Activated T-cell treated with anti-CD3 and anti-CD28 coated beads, Interleukin-2, amount 50 U/mL, for 4 hours (primary cell): ENCODE data around the gene MPPED2. TPM values are rescaled to one million over a fixed set of nuclear protein-coding genes. Genes with fewer than 3 reads are reported as not detected.

Experiments
- ATAC-seq, 2 donors: fragments of 200-7000 bp; cut with Tn5 transposase; one replicate each; pipeline ENCODE4 v1.10.0; 2021
- DNase-seq: peaks from one replicate; pipeline ENCODE4 v3.0.0-alpha.2; 2020
- H3K27me3 Mint-ChIP-seq: one replicate; pipeline ENCODE4 v1.8.0; 2021; ENCODE audit warnings: low read depth, mixed read lengths
- H3K36me3 Mint-ChIP-seq: one replicate; pipeline ENCODE4 v1.8.0; 2022; ENCODE audit warnings: mixed read lengths; ENCODE audit not compliant: insufficient read depth
- H3K4me1 Mint-ChIP-seq: one replicate; pipeline ENCODE4 v1.8.0; 2021; ENCODE audit warnings: low read depth, mixed read lengths
- H3K4me3 Mint-ChIP-seq: one replicate; pipeline ENCODE4 v1.8.0; 2021; ENCODE audit warnings: mild to moderate bottlenecking, moderate library complexity, mixed read lengths
- H3K9me3 Mint-ChIP-seq: one replicate; pipeline ENCODE4 v1.8.0; 2021; ENCODE audit warnings: mixed read lengths
- total RNA-seq, 3 donors: library from RNA; stranded (reverse); gene quantifications; one replicate each; pipeline ENCODE4 v1.2.1, GENCODE V29; 2021

Gene MPPED2
- total RNA-seq, 3 donors from 2014 or later, result 0.05 to 0.38 (median 0.26) TPM

DNA sequence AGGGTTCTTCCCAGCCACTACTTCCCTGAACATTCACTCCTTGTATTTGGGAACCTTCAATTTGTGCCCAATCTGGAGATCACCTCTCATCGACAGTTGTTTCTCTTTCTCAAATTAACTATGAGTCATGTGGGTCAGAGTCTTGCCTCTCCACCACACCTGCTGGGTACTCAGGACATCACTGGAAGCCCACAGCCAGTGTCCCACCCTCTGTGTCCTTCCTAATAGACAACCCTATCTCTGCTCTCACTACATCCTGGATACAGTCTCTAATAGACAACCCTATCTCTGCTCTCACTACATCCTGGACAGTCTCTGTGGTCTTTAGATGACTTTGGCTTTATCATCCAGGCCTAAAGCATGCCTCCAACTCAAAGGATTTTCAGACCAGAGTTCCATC, 193.1 kb downstream of the MPPED2 start:
- Mint-ChIP-seq H3K36me3 (no peaks in the 10 kb centered on the region), H3K9me3 (no peaks in the 10 kb centered on the region), H3K4me3 (no peak overlapping the region), H3K4me1 (no peaks in the 10 kb centered on the region), H3K27me3 (no peaks in the 10 kb centered on the region)
- no peak for DNase-seq
- ATAC-seq, result no peak

- Mint-ChIP-seq H3K27me3 (no peaks in the 10 kb centered on the region), H3K36me3 (no peaks in the 10 kb centered on the region), H3K9me3 (no peaks in the 10 kb centered on the region), H3K4me3 (no peak overlapping the region), H3K4me1 (no peaks in the 10 kb centered on the region)
- DNase-seq (no peak), ATAC-seq (no peak)
Measured at GRCh38 chr11:30392221-30392784, 193.8 kb downstream of the MPPED2 start.

- H3K4me3 Mint-ChIP-seq, result no peak overlapping the region
- no peak for DNase-seq
- H3K27me3 Mint-ChIP-seq, result no peaks in the 10 kb centered on the region
- no peaks in the 10 kb centered on the region for H3K9me3 Mint-ChIP-seq
- ATAC-seq, result no peak
- H3K36me3 Mint-ChIP-seq, result no peaks in the 10 kb centered on the region
- H3K4me1 Mint-ChIP-seq, result no peaks in the 10 kb centered on the region
Measured at GRCh38 chr11:30388957-30389356, 197.2 kb downstream of the MPPED2 start.

DNA sequence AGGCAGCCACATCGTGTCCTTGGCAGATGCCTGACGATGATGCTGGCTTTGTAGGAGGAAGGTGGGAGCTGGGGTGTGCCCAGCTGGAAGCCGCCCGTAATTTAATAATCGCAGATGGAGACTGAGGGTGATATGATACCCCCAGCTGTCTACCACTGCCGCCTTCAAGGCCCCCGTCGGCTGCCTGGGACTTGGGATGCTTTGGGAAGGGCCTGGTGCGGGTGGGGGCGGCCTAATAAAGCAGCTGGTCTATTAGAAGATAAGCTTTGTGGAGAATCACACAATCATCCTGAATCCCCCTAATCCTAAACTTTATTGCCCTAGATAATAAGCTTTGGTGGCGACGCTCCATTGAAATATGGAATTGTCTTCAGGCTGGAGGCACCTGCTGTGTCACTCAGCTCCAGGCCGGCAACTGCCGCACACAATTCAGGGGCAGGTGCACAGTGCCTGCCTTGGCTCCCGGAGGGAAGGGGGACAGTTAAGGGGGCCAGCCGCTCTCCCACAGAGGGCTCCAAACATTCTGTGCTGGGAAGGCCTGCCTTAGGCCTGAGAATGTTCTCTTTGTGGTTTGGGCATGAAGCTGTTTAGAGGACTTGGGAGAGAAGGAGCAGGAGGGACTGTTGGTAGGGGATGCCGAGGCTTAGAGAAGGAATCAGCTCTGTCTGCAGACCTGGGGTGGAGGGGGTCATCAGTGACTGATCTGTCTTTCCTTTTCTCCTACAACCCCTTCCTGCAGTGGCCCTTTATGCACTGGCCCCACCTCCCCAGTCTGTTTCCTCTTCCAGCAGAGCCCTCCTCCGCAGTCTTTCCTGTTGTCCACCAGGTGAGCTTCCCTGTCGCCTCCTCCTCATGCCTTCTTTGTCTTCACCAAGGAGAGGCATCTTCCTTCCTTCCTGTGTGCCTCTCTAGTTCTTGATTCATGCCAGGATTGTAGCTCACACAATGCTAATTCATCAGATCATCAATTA, 198.0 kb downstream of the MPPED2 start:
- no peaks in the 10 kb centered on the region for H3K9me3 Mint-ChIP-seq
- H3K4me3 Mint-ChIP-seq, result no peak overlapping the region
- no peaks in the 10 kb centered on the region for H3K27me3 Mint-ChIP-seq
- no peak for DNase-seq
- no peaks in the 10 kb centered on the region for H3K4me1 Mint-ChIP-seq
- no peak for ATAC-seq
- H3K36me3 Mint-ChIP-seq, result no peaks in the 10 kb centered on the region

- no peak for DNase-seq
- H3K9me3 Mint-ChIP-seq, result no peaks in the 10 kb centered on the region
- no peak for ATAC-seq
- no peaks in the 10 kb centered on the region for H3K4me1 Mint-ChIP-seq
- no peak overlapping the region for H3K4me3 Mint-ChIP-seq
- H3K36me3 Mint-ChIP-seq, result no peaks in the 10 kb centered on the region
- H3K27me3 Mint-ChIP-seq, result peaks cover 2% of the 10 kb centered on the region
Measured at GRCh38 chr11:30381879-30382278, 204.3 kb downstream of the MPPED2 start.

DNA sequence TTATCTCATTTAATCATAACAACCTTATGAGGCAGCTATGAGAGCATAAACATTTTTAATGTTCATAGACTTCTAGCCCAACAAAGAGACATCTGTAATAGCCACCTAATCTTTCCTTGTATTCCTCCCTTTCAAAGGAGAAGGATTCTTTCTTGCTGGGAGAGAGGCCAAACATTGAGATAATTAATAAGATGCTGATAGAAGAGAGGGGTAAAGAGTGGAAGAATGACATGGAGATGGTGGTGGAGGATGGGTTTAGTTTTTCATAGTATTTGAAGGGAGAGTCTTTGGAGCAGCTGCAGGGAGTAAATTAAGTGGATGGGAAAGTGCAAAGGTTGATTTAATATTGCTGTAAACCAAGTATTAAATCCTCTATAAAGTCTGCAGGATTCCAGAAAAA, 205.3 kb downstream of the MPPED2 start:
- Mint-ChIP-seq H3K4me3 (no peak overlapping the region), H3K36me3 (no peaks in the 10 kb centered on the region), H3K4me1 (no peaks in the 10 kb centered on the region), H3K9me3 (no peaks in the 10 kb centered on the region), H3K27me3 (peaks cover 2% of the 10 kb centered on the region)
- ATAC-seq (no peak), DNase-seq (no peak)

DNA sequence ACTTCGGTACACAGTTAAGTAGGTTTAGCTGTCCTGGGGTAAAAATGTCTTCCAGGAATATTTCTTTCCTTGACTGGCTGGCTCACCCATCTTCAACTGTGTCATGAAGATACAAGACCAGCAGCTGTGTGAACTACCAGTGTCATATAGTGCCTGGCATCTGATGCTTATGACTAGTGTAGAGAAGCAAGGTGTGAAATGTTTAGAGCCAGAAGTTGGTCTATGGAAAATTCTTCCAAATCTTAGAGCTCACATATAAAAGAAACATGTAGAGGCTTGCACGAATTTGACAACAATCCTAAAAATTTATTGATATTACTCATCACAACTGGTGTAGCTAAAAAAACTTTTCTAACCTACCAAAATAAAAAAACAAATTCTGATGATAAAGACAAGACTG, 208.8 kb downstream of the MPPED2 start:
- ATAC-seq (no peak), DNase-seq (no peak)
- no peaks in the 10 kb centered on the region for H3K36me3 Mint-ChIP-seq
- H3K9me3 Mint-ChIP-seq, result no peaks in the 10 kb centered on the region
- H3K4me1 Mint-ChIP-seq, result no peaks in the 10 kb centered on the region
- no peak overlapping the region for H3K4me3 Mint-ChIP-seq
- peaks cover 2% of the 10 kb centered on the region for H3K27me3 Mint-ChIP-seq

GRCh38 chr11:30370164-30370563, 216.0 kb downstream of the MPPED2 start:
- Mint-ChIP-seq H3K27me3 (no peaks in the 10 kb centered on the region), H3K4me1 (no peaks in the 10 kb centered on the region), H3K36me3 (no peaks in the 10 kb centered on the region), H3K9me3 (no peaks in the 10 kb centered on the region), H3K4me3 (no peak overlapping the region)
- no peak for DNase-seq
- no peak for ATAC-seq

DNA sequence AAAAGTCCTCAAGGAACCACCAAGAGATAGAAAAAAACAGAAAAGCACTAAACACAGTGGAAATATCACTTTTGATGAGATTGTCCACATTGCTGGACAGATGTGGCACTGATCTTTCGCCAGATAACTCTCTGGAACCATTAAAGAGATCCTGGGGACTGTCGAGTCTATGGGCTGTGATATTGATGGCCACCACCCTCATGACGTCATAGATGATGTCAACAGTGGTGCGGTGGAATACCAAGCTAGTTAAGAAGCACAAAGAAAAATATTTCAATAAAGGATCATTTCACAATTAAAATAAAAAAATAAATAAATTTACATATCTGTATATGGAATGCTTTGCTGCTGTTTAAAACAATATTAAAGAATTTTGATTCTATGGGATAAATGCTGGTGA, 217.8 kb downstream of the MPPED2 start:
- Mint-ChIP-seq H3K4me3 (no peak overlapping the region), H3K36me3 (no peaks in the 10 kb centered on the region), H3K9me3 (no peaks in the 10 kb centered on the region), H3K4me1 (no peaks in the 10 kb centered on the region), H3K27me3 (no peaks in the 10 kb centered on the region)
- no peak for DNase-seq
- no peak for ATAC-seq

DNA sequence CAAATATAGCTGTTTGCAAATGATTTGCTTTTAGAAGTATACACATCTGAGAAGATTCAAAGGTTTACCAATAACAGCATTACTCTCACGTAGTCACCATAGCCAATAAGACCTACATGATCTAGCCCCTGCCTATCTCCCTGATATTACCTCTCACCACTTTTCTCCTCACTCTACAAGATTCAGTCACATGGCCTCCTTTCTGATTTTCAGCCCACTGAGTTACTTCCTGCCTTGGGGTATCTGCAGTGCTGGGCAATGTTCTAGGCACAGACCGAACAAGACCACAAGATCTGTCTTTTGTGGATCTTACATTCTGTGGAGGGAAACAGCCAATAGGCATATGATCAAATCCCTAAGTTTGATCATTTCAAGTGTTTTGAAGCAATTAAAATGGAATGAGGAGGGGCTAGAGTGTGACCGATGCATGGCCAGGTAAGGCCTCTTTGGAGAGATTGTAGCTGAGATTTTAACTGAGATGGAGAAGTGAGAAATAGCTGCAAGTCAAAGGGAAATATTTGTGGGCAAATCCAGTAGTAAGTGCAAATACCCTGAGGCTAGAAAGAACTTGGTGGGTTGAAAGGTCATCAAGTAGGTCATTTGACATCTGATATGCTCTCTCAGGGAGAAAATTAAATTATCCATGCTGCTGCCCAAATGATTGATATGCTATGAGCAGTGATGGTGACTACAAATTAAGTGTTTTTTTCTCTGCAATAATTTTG, 220.2 kb downstream of the MPPED2 start:
- H3K27me3 Mint-ChIP-seq, result no peaks in the 10 kb centered on the region
- H3K9me3 Mint-ChIP-seq, result no peaks in the 10 kb centered on the region
- H3K4me3 Mint-ChIP-seq, result no peak overlapping the region
- no peak for DNase-seq
- no peak for ATAC-seq
- no peaks in the 10 kb centered on the region for H3K36me3 Mint-ChIP-seq
- H3K4me1 Mint-ChIP-seq, result no peaks in the 10 kb centered on the region

- H3K4me3 Mint-ChIP-seq, result no peak overlapping the region
- ATAC-seq, result no peak
- no peaks in the 10 kb centered on the region for H3K4me1 Mint-ChIP-seq
- no peaks in the 10 kb centered on the region for H3K36me3 Mint-ChIP-seq
- DNase-seq, result no peak
- no peaks in the 10 kb centered on the region for H3K9me3 Mint-ChIP-seq
- no peaks in the 10 kb centered on the region for H3K27me3 Mint-ChIP-seq
Measured at GRCh38 chr11:30364837-30365482, 221.2 kb downstream of the MPPED2 start.

DNA sequence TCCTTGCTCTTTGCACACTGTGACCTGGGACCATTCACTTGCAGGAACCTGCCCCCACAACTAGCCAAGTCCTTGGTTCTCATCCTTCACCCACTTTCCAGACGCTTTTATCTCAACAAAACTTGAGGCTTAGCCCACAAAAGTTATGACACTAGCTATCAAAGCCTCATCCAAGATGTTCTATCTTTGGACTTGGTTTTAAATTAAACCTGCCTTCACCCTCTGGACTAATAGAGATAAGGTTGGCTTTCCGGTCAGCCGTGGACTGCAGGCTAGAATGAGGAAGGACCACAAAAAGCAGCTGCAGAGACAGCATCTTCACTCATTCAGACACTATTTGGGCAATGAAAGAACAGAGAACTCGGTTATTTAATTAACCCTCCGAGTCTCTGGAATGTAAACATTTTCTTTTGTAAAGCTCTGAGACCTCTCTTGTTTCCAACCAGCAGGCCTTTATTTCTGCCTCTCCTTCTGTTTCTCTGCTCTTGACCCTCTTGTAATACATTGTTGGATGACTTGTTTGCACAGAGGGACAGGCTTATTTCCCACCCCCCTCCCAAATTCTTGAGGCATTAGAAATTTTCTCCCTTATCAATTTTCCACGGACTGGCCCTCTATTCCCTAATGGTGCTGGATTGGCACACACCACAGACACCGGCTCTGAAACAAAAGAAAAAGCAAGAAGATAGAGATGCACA, 221.9 kb downstream of the MPPED2 start:
- ATAC-seq (no peak), DNase-seq (no peak)
- Mint-ChIP-seq H3K9me3 (no peaks in the 10 kb centered on the region), H3K36me3 (no peaks in the 10 kb centered on the region), H3K4me1 (no peaks in the 10 kb centered on the region), H3K4me3 (no peak overlapping the region), H3K27me3 (no peaks in the 10 kb centered on the region)

DNA sequence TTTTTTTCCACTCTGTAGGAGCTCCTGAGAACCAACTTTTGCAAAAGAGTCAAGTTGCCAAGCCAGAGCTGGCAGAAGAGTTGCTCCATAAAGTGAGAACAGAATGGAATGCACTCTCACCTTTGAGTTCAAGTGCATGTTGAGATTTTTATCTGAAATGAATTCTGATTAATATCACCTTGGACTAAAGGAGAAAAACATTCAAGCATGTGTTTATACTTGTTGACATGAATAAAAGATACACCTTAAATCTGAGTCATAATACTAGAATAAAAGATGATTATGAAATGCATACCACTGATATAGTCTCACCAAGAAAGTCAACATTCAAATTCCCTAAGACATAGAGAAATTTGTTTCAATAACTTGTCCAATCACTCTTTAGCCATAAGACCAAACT, 225.4 kb downstream of the MPPED2 start:
- no peak for ATAC-seq
- no peak for DNase-seq
- no peak overlapping the region for H3K4me3 Mint-ChIP-seq
- peaks cover 10% of the 10 kb centered on the region for H3K27me3 Mint-ChIP-seq
- no peaks in the 10 kb centered on the region for H3K36me3 Mint-ChIP-seq
- H3K9me3 Mint-ChIP-seq, result no peaks in the 10 kb centered on the region
- no peaks in the 10 kb centered on the region for H3K4me1 Mint-ChIP-seq
